HG02852 (cell line): ENCODE results near the gene PTCD3.

Experiments
- ATAC-seq: cut with Tn5 transposase; IDR thresholded peaks from one replicate; pipeline ENCODE4 v1.9.1; 2021; ENCODE audit warnings: mild to moderate bottlenecking, moderate library complexity; ENCODE audit not compliant: unreplicated experiment

Gene PTCD3

GRCh38 chr2:86143307-86143706 lies 37.3 kb downstream of the PTCD3 start:
- ATAC-seq, result no peak

GRCh38 chr2:86143926-86144685 lies 38.1 kb downstream of the PTCD3 start:
- ATAC-seq, result no peak

- no peak for ATAC-seq
Observed at GRCh38 chr2:86147793-86148192, 41.8 kb downstream of the PTCD3 start.

- no peak for ATAC-seq
Observed at GRCh38 chr2:86150502-86150901, 44.5 kb downstream of the PTCD3 start.

DNA sequence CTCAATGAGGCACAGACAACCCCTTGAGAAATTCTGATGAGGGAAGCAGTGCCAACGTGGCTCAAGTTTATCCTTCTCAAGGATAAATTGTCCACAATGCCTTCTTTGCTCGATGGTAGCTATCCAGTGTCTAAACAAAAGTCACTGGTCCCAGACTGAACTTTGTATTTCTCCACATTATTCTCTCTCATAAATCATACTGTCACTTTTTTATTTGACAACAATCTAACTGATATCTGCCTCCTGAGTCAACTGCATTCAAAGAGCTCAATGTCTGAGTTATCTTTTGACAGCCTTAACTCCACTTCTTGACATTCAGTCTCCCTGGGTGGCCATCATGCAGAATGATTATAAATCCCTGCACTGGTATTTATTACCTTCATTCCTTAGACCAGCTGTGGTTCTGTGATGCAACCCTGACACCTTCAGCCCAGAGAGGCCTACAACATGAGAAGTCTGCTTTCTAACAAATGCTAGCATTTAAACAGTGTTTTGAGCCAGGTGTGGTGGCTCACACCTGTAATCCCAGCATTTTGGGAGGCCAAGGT lies 51.0 kb downstream of the PTCD3 start:
- ATAC-seq, result no peak

DNA sequence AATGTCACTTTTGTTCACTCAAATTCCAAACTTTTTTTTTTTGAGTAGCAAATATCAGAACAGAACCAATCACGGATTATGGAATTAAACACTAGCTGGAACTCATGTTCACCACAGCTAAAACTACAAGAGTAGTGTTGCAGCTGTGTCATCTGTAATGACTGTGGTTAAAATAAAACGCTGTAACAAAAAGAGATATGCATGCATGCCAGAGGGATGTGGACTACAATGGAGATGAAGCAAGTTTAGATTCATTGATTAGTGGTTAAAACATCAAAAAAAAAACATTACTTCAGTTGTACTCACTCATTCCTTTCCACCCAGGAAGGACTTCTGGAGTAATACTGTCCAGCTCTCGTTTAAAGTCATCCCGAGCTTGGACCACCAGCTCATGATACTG lies 52.3 kb downstream of the PTCD3 start:
- ATAC-seq, result no peak

DNA sequence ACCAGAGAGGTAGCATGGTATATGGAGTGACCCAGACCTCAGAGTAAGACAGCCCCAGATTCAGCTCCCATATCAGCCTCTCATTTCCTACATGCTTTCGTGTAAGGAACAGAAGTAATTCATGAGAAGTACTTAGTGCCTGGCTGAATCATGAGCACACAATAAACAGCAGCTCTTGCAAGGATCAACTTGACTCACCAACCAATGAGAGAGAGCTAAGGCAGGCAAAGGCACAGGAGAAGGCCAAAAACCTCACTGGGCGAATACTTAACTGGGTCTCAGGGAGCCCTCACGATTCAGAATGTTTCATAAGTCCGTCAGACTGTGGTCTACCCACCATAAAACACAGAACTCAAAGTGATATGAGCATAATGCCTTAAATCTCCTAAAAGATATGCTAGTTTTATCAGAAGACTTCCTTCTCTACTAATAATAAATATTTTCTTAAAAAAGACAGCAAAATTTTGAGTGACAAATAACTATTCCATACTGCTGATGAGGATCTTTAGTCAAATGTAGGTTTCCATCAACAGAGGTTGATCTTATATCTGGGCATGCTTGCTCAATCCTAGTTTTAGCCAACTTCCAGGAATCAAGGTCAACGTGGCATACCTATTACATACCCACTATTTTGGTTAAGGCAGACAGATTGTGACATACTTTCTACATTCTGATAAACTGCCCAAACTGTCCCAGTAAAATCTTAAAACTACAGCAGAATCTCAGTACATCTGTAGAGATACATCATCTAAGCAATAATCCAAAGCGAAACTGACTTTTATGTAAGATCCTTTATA lies 54.3 kb downstream of the PTCD3 start:
- no peak for ATAC-seq

DNA sequence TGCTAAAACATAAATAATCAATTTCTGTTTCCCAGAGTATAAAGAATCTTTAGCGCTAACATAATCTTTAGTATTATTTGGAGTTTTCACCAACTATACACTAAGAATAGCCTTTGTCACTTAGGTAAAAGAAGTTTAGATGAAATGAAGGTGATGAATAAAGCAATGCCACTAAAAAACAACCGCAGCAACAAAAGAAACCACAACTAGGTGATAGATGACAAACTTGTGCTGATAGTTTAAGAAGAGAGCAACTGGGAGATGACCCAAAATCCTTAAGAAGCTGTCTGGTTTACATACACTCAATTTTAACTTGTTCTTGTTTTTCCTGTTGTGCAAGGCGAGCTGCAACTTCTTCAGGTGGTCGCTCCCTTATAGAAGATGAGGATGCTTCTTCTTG lies 64.4 kb downstream of the PTCD3 start:
- no peak for ATAC-seq

GRCh38 chr2:86171295-86171694 lies 65.3 kb downstream of the PTCD3 start:
- ATAC-seq, result no peak

DNA sequence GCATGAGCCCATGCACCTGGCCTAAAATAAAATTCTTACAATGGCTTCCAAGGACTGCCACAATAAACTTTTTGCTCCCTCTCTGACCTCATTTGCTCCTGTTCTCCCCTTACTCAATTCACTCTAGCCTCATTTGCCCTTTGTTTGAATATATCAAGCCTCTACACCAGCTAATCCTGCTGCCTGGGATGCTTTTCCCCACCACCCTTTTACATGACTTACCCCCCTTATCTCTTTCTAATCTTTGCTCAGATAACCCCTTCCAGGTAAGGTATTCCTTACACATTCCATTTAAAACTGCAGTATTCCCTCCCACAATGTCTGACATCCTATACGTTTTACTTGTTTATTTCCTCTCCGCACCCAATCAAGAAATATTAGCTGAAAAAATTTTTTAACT lies 66.6 kb downstream of the PTCD3 start:
- no peak for ATAC-seq

DNA sequence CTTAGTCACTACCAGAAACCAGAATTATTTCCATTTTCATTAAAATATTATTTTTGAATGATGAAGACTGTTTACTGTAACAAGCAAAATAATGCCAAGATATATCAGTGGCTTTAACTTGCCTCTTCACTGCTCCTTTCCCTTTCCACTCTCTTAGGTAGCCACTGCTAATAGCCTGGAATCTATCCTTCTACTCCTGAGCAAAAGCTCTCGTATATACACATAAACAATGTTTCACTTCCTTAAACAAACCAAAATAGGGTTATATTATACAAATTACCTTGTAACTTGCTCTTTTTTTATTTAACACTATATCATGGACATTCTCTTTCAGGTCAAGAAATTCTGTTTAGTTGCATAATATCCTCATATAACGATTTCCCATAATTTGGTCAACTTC lies 68.4 kb downstream of the PTCD3 start:
- no peak for ATAC-seq

GRCh38 chr2:86175828-86176227 lies 69.8 kb downstream of the PTCD3 start:
- ATAC-seq, result no peak

DNA sequence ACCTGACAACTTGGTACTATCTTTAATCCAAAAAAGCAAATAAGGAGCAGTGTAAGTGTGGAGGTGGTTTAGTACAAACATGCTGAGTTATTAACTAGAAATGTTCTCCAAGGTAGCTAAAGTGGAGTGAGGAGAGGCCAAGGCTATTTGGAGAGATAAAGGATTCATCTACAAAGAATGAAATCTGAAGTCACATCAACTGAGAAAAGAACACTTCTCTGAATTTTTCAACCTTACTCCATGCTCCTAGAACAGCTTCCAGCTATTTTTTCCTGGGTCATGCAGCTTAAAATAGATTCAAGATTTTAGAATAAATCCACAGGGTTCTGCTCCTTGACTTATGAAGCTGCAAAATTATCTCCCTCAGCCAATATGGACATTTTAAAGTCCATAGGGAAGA lies 70.6 kb downstream of the PTCD3 start:
- no peak for ATAC-seq

GRCh38 chr2:86185517-86186212 lies 79.6 kb downstream of the PTCD3 start:
- no peak for ATAC-seq

GRCh38 chr2:86186431-86186830 lies 80.4 kb downstream of the PTCD3 start:
- no peak for ATAC-seq

DNA sequence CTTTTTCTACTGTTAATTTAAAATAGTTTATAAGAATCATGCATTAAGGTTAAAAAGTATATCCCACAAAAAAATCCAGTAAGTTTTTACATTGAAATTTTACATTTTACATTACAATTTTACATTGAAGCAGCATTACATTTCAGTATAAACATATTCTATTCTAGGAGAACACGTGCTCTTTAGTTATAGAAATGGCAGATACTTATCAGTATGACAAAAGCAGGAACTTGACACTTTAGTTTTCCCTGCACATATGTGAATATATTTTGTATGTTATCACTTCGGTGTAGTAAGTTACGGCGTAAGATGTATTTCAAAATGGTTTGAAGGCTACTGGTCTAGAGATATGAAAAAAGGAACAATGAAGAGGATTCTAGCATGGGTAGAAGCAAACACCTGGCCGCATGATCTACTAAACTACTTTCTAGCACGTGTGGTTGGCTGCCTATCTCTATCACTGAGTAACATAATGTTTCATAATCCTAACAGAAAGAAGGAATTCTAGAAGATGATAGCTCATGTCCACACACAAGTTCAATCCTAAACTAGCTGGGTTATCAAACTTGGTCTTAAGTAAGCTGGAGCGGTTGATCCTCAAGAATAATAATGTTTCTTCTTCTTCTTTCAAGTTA lies 83.9 kb downstream of the PTCD3 start:
- no peak for ATAC-seq
